NT2/D1 (cell line): Measurements from ENCODE around the gene MEIS2.
A peak's percentile ranks its signal among the peaks of the same experiment; 100 is the strongest.

Experiments used
- DNase-seq: peaks from one replicate; pipeline ENCODE4 v3.0.0-alpha.2; 2011; ENCODE audit warnings: low read depth, low spot score
- H3K27me3 ChIP-seq: 2 replicates; pipeline ENCODE4 v1.6.0; 2011; ENCODE audit warnings: mild to moderate bottlenecking; ENCODE audit not compliant: insufficient read length, insufficient read depth
- H3K36me3 ChIP-seq: 2 replicates; pipeline ENCODE4 v1.6.1; 2011; ENCODE audit warnings: mild to moderate bottlenecking, low read length, mixed read lengths; ENCODE audit not compliant: insufficient read depth, insufficient read length
- H3K4me1 ChIP-seq: 2 replicates; pipeline ENCODE4 v1.5.1; 2011; ENCODE audit not compliant: insufficient read depth, insufficient read length
- H3K4me3 ChIP-seq: 2 replicates; pipeline ENCODE4 v1.5.1; 2011; ENCODE audit warnings: low read depth; ENCODE audit not compliant: insufficient read length
- H3K9ac ChIP-seq: 2 replicates; pipeline ENCODE4 v1.6.0; 2011; ENCODE audit warnings: low read depth; ENCODE audit not compliant: insufficient read length
- H3K9me3 ChIP-seq: 2 replicates; pipeline ENCODE4 v1.5.1; 2011; ENCODE audit warnings: mild to moderate bottlenecking, low read length; ENCODE audit not compliant: insufficient read depth
- SUZ12 ChIP-seq: IDR thresholded peaks from 2 replicates; pipeline ENCODE4 v1.6.1; 2011; ENCODE audit not compliant: insufficient read length, insufficient read depth; ENCODE audit errors: extremely low read depth
- YY1 ChIP-seq: IDR thresholded peaks from 2 replicates; pipeline ENCODE4 v1.6.1; 2011; ENCODE audit not compliant: insufficient read length, insufficient read depth
- ZNF274 ChIP-seq: IDR thresholded peaks from 2 replicates; pipeline ENCODE4 v1.6.1; 2011; ENCODE audit warnings: mild to moderate bottlenecking, low read depth, low read length

MEIS2 gene

DNA sequence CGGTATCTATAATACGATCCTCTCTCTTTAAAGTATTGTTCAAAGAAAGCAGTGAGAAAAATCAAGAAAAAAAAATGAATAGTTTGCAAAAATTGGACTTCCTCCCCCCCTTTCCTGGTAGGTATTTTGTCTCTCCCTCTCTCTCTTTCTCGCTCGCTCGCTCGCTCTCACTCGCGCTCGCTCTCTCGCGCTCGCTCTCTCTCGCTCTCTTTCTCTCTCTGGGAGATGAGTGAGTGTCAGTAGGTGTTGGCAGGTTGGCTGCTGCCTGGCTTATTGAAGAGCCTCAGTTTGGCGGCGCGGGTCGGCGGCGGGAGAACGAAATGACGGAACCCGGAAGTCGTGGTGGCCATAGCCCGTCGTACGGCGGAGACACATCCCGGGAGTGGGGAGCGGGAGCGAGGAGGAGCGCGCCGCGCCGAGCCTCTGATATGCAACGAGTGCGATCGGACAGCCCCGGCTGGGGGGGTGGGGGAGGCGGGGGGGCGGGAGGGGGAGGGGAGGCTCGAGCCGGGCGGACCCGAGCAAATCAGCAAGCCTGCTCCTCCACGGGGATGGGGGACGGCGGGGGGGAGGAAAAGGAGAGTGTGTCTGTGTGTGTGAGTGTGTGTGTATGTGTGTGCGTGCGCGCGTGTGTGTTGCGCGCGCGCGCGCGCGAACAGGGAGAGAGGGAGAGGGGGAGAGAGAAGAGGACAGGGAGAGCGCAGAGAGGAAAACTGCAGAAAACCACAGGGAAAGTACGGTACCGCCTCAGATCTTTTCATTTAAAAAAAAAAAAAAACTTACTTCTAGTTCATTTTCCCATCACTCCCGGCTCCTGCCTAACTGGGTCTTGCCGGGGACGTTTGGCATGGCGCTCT, at the start of gene MEIS2:
Gene MEIS2 (minus strand): TSS at position 441 of the 857 bp plus-strand sequence. CDS start 1,083 bp downstream, outside the sequence.
- DNase-seq = no peak
- Histone ChIP-seq H3K36me3 (no peaks in the 10 kb centered on the region), H3K9me3 (no peaks in the 10 kb centered on the region), H3K4me1 (no peaks in the 10 kb centered on the region), H3K4me3 (peak within 1 kb of the TSS; percentile 53), H3K27me3 (peaks cover 74% of the 10 kb centered on the region), H3K9ac (peak within 1 kb of the TSS; percentile 64)
- no peak for TF ChIP-seq ZNF274
- peak; percentile 53 for TF ChIP-seq SUZ12

DNA sequence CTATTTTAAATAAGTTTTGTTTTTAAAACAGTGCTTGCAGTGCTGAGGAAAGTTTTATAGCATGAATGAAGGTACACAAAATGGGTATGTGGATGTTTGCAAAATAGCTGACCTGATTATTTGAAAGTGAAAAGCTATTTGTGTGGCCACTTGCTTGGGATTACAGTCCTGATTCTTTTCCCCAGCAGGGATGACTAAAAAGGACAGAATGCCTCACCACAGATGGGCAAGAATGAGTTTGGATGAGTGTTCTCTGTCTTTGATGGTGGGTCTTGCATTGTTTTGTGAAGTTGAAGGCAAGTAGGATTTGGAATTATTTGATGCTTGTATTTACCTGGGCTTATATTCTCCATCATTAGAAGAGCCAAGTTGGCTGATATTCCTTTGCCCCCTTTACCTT, 48.8 kb upstream of the MEIS2 start:
- no peak for TF ChIP-seq ZNF274
- no peak for TF ChIP-seq YY1
- TF ChIP-seq SUZ12 = no peak
- DNase-seq = no peak

DNA sequence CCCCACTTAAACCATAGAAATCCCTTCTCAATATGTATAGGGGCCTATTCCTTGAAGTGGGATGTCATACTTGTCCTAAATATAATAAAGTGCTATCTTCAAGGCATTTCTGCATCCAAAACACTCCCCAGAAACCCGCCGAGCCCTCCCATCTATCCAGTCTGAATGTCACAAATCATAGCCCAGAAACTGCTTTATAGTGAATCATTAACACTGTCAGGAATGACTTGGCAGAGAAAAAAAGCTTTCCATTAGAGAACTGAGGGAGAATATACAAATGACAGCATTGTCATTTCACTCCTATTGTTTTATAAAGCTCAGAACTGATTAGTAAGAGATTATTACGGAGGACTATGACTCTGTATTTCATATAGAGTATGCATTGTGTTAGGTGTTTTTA, 48.4 kb upstream of the MEIS2 start:
- Histone ChIP-seq H3K9me3 (no peaks in the 10 kb centered on the region), H3K4me3 (no peak overlapping the region), H3K9ac (no peak overlapping the region), H3K4me1 (no peaks in the 10 kb centered on the region), H3K27me3 (no peaks in the 10 kb centered on the region), H3K36me3 (no peaks in the 10 kb centered on the region)
- DNase-seq = no peak
- TF ChIP-seq SUZ12 (no peak), YY1 (no peak), ZNF274 (no peak)

More for the DNA sequence above, 48.8 kb upstream of the MEIS2 start:
- no peaks in the 10 kb centered on the region for H3K27me3 ChIP-seq
- no peaks in the 10 kb centered on the region for H3K9me3 ChIP-seq
- H3K36me3 ChIP-seq = no peaks in the 10 kb centered on the region
- H3K4me1 ChIP-seq = no peaks in the 10 kb centered on the region
- no peak overlapping the region for H3K4me3 ChIP-seq
- no peak overlapping the region for H3K9ac ChIP-seq

- Histone ChIP-seq H3K9ac (no peak overlapping the region), H3K9me3 (no peaks in the 10 kb centered on the region), H3K4me3 (no peak overlapping the region), H3K36me3 (no peaks in the 10 kb centered on the region), H3K27me3 (no peaks in the 10 kb centered on the region), H3K4me1 (no peaks in the 10 kb centered on the region)
- DNase-seq = no peak
- TF ChIP-seq SUZ12 (no peak), ZNF274 (no peak), YY1 (no peak)
These were observed 43.0 kb upstream of the MEIS2 start for GRCh38 chr15:37143351-37143750.

- TF ChIP-seq YY1 = no peak
- no peak for TF ChIP-seq ZNF274
- no peak for TF ChIP-seq SUZ12
- Histone ChIP-seq H3K9me3 (no peaks in the 10 kb centered on the region), H3K4me3 (no peak overlapping the region), H3K27me3 (no peaks in the 10 kb centered on the region), H3K4me1 (no peaks in the 10 kb centered on the region), H3K9ac (no peak overlapping the region), H3K36me3 (no peaks in the 10 kb centered on the region)
- DNase-seq = no peak
These were observed 42.0 kb upstream of the MEIS2 start for GRCh38 chr15:37142371-37142770.

DNA sequence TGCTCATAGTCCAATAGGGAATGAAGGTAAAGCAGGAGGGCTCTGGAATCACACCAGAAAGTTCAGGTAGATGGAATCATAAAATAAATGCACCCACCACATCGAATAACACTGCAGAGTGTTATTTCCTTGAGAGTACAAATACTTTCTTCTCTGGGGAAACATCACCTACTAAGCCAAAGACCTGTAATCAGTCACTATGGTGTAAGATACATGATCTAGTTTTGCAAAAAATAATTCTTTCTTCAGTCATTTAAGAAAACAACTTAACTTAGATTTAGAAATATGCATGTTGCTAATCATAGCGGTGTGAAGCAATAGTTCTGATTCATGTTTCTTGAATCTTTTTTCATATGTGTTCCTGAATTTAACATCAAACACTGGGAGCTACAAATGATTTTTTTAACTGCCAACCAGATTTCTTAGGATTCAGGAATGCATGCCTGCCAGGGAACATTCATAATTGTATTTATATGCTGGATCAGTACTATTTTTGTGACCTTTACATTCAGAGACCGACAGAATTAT, 40.2 kb upstream of the MEIS2 start:
- no peaks in the 10 kb centered on the region for H3K36me3 ChIP-seq
- no peak overlapping the region for H3K4me3 ChIP-seq
- no peaks in the 10 kb centered on the region for H3K27me3 ChIP-seq
- H3K4me1 ChIP-seq = no peaks in the 10 kb centered on the region
- no peak for DNase-seq
- TF ChIP-seq YY1 = no peak
- no peak for TF ChIP-seq ZNF274
- no peak for TF ChIP-seq SUZ12
- H3K9ac ChIP-seq = no peak overlapping the region
- no peaks in the 10 kb centered on the region for H3K9me3 ChIP-seq

- TF ChIP-seq ZNF274 (no peak), SUZ12 (no peak), YY1 (no peak)
- Histone ChIP-seq H3K4me1 (no peaks in the 10 kb centered on the region), H3K9me3 (no peaks in the 10 kb centered on the region), H3K36me3 (no peaks in the 10 kb centered on the region), H3K9ac (no peak overlapping the region), H3K4me3 (no peak overlapping the region), H3K27me3 (no peaks in the 10 kb centered on the region)
- no peak for DNase-seq
These were observed 38.4 kb upstream of the MEIS2 start for GRCh38 chr15:37138591-37139215.
